ENCODE data around the gene NMNAT2. TPM values are rescaled to one million over a fixed set of nuclear protein-coding genes. Genes with fewer than 3 reads are reported as not detected.

Gene NMNAT2
- total RNA-seq, 1 experiment from 2014 or later: not detected

DNA sequence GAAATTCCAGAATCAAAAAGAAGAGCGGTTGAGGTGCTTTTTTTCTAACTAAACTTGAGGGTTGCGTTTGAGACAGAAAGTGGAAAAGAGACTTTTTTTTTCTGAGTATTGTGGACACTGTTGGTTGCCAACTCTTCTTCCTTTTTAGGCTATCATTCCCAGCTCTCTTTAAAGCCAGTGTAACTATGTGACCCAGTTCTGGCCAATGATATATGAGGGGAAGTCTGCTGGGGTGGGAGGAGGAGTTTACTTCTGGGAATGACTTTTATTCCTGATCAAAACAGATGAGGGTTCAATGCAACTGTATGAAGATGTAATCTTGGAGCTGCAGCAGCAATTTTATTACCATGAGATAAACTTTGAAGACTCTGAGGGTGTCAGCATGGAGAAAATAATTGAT, 17.3 kb upstream of the NMNAT2 start:
- Histone ChIP-seq H3K9me2 (ENCODE audit: insufficient read depth) (no peaks in the 10 kb centered on the region), H3K4me3 (replicated peaks in 1 of 2; ENCODE audit: low read depth in 1 of 2, low read length in 2 of 2) (no peak overlapping the region), H3K79me2 (ENCODE audit: insufficient read depth, low read length) (no peaks in the 10 kb centered on the region), H4K20me1 (ENCODE audit: insufficient read depth) (no peaks in the 10 kb centered on the region), H3K27me3 (ENCODE audit: insufficient read depth, low read length) (no peaks in the 10 kb centered on the region), H2AFZ (ENCODE audit: low read depth, low read length, poor library complexity, severe bottlenecking) (peak overlapping the region; percentile 8), H3K36me3 (ENCODE audit: control insufficient read depth in 1 of 2, insufficient read depth in 2 of 2, low read length in 2 of 2) (no peaks in the 10 kb centered on the region), H3K4me2 (ENCODE audit: low read length) (no peak overlapping the region), H3K27ac (ENCODE audit: low read depth, low read length) (no peak overlapping the region), H3K9ac (ENCODE audit: low read length) (no peak overlapping the region), H3K4me1 (ENCODE audit: control insufficient read depth in 1 of 2, insufficient read depth in 2 of 2, low read length in 2 of 2) (peaks cover 3 to 23% of the 10 kb centered on the region in 2 experiments; a peak in 2 of 4 replicates), H3K9me3 (ENCODE audit: control insufficient read depth in 1 of 2, insufficient read depth in 1 of 2, low read depth in 1 of 2, low read length in 2 of 2) (no peaks in the 10 kb centered on the region)
- ChIA-PET CTCF (no interaction called here), RAD21 (ENCODE audit: low non-redundant PET in 1 of 2, low total read pairs in 2 of 2, uncharacterized antibody in 2 of 2, unreplicated experiment in 2 of 2) (no interaction called here), POLR2A (interaction anchor here (0.7 kb wide), 1 partner anchor 37 kb away, joined by 4 read pairs; no protein-coding TSS in a partner anchor)
- DNase-seq (ENCODE audit: low read depth, low spot score) (no peak), ATAC-seq (no peak)
- no peak for TF ChIP-seq CEBPB (IDR thresholded peaks at IDR 0.05; ENCODE audit: low read depth)
- intact Hi-C loops (cut with micrococcal nuclease): no loop called here
- BruUV-seq (replicated peaks): no TSS peak

DNA sequence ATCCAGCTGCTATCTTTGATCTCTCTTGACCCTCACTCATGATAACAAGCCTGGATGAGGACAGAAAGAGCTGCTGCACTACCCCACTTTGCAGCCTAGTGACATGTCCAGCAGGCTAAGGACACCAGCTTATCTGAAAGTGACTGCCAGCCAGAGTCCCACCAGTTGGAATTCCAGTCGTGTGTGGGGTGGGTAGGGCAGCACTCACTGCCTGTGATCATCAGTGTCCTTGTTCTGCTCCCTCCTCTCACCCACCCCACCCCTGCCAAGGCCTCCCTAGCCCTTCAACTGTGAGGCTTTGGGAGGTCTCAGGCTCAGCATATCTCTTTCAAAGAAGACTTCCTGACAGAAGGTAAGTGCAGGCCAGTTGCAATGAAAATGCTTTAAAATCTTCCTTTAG, 15.5 kb upstream of the NMNAT2 start:
- intact Hi-C loops (cut with micrococcal nuclease): no loop called here
- CTCF ChIA-PET: no interaction called here
- TF ChIP-seq CBX3 (IDR thresholded peaks at IDR 0.05; ENCODE audit: low read depth): no peak
- TF ChIP-seq YY1 (IDR thresholded peaks at IDR 0.05; ENCODE audit: extremely low read depth, insufficient replicate concordance, low read depth, low read length): no peak
- no peak for TF ChIP-seq POLR2A (IDR thresholded peaks at IDR 0.05; ENCODE audit: borderline replicate concordance, extremely low read depth, insufficient read depth, insufficient read length)
- no peak for TF ChIP-seq CEBPB (IDR thresholded peaks at IDR 0.05; ENCODE audit: low read depth)
- no peak for TF ChIP-seq FOSL1 (IDR thresholded peaks at IDR 0.05; ENCODE audit: low read depth)
- TF ChIP-seq EZH2 (IDR thresholded peaks at IDR 0.05): no peak
- TF ChIP-seq RAD21 (IDR thresholded peaks at IDR 0.05; ENCODE audit: low read depth): no peak
- TF ChIP-seq TCF7L2 (IDR thresholded peaks at IDR 0.05; ENCODE audit: borderline replicate concordance, extremely low read depth, insufficient read depth, insufficient read length): no peak
- no peak for TF ChIP-seq EZH2phosphoT487 (IDR thresholded peaks at IDR 0.05; ENCODE audit: borderline replicate concordance)
- TF ChIP-seq, protein P1, sequence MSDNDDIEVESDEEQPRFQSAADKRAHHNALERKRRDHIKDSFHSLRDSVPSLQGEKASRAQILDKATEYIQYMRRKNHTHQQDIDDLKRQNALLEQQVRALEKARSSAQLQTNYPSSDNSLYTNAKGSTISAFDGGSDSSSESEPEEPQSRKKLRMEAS (IDR thresholded peaks at IDR 0.05): no peak
- no peak for TF ChIP-seq POLR2AphosphoS5 (IDR thresholded peaks at IDR 0.05; ENCODE audit: low read depth, low read length)
- TF ChIP-seq, protein P2, sequence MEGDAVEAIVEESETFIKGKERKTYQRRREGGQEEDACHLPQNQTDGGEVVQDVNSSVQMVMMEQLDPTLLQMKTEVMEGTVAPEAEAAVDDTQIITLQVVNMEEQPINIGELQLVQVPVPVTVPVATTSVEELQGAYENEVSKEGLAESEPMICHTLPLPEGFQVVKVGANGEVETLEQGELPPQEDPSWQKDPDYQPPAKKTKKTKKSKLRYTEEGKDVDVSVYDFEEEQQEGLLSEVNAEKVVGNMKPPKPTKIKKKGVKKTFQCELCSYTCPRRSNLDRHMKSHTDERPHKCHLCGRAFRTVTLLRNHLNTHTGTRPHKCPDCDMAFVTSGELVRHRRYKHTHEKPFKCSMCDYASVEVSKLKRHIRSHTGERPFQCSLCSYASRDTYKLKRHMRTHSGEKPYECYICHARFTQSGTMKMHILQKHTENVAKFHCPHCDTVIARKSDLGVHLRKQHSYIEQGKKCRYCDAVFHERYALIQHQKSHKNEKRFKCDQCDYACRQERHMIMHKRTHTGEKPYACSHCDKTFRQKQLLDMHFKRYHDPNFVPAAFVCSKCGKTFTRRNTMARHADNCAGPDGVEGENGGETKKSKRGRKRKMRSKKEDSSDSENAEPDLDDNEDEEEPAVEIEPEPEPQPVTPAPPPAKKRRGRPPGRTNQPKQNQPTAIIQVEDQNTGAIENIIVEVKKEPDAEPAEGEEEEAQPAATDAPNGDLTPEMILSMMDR (IDR thresholded peaks at IDR 0.05 in 2 of 3, conservative IDR thresholded peaks at IDR 0.05 in 1 of 3; ENCODE audit: borderline replicate concordance in 1 of 3, insufficient read depth in 1 of 3, low read depth in 2 of 3, low read length in 2 of 3): no peak
- TF ChIP-seq ELF1 (IDR thresholded peaks at IDR 0.05; ENCODE audit: borderline replicate concordance, low read depth): no peak
- TF ChIP-seq, protein P3, sequence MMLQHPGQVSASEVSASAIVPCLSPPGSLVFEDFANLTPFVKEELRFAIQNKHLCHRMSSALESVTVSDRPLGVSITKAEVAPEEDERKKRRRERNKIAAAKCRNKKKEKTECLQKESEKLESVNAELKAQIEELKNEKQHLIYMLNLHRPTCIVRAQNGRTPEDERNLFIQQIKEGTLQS (IDR thresholded peaks at IDR 0.05): no peak
- TF ChIP-seq ZFX (IDR thresholded peaks at IDR 0.05): no peak
- TF ChIP-seq, protein P4, sequence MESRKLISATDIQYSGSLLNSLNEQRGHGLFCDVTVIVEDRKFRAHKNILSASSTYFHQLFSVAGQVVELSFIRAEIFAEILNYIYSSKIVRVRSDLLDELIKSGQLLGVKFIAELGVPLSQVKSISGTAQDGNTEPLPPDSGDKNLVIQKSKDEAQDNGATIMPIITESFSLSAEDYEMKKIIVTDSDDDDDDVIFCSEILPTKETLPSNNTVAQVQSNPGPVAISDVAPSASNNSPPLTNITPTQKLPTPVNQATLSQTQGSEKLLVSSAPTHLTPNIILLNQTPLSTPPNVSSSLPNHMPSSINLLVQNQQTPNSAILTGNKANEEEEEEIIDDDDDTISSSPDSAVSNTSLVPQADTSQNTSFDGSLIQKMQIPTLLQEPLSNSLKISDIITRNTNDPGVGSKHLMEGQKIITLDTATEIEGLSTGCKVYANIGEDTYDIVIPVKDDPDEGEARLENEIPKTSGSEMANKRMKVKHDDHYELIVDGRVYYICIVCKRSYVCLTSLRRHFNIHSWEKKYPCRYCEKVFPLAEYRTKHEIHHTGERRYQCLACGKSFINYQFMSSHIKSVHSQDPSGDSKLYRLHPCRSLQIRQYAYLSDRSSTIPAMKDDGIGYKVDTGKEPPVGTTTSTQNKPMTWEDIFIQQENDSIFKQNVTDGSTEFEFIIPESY (IDR thresholded peaks at IDR 0.05; ENCODE audit: extremely low read depth, insufficient replicate concordance, low read length): no peak

More for the DNA sequence above, 15.5 kb upstream of the NMNAT2 start:
- ChIA-PET RAD21 (ENCODE audit: low non-redundant PET in 1 of 2, low total read pairs in 2 of 2, uncharacterized antibody in 2 of 2, unreplicated experiment in 2 of 2) (no interaction called here), POLR2A (no interaction called here)
- Histone ChIP-seq H3K9me3 (ENCODE audit: control insufficient read depth in 1 of 2, insufficient read depth in 1 of 2, low read depth in 1 of 2, low read length in 2 of 2) (no peaks in the 10 kb centered on the region), H3K27ac (ENCODE audit: low read depth, low read length) (no peak overlapping the region), H3K27me3 (ENCODE audit: insufficient read depth, low read length) (no peaks in the 10 kb centered on the region), H3K9me2 (ENCODE audit: insufficient read depth) (no peaks in the 10 kb centered on the region), H3K4me2 (ENCODE audit: low read length) (no peak overlapping the region; the same call in 1 of the 2 replicates), H3K4me3 (replicated peaks in 1 of 2; ENCODE audit: low read depth in 1 of 2, low read length in 2 of 2) (no peak overlapping the region), H3K4me1 (ENCODE audit: control insufficient read depth in 1 of 2, insufficient read depth in 2 of 2, low read length in 2 of 2) (peaks cover 3 to 23% of the 10 kb centered on the region in 2 experiments; a peak in 2 of 4 replicates), H3K9ac (ENCODE audit: low read length) (no peak overlapping the region), H3K79me2 (ENCODE audit: insufficient read depth, low read length) (no peaks in the 10 kb centered on the region), H2AFZ (ENCODE audit: low read depth, low read length, poor library complexity, severe bottlenecking) (peak overlapping the region; percentile 32), H3K36me3 (ENCODE audit: control insufficient read depth in 1 of 2, insufficient read depth in 2 of 2, low read length in 2 of 2) (no peaks in the 10 kb centered on the region), H4K20me1 (ENCODE audit: insufficient read depth) (no peaks in the 10 kb centered on the region)
- no TSS peak for BruUV-seq (replicated peaks)
- DNase-seq (ENCODE audit: low read depth, low spot score): no peak
- ATAC-seq: no peak

Measured in HCT116 (cell line).